ENCODE results near the gene GPR34.

The GPR34 gene

DNA sequence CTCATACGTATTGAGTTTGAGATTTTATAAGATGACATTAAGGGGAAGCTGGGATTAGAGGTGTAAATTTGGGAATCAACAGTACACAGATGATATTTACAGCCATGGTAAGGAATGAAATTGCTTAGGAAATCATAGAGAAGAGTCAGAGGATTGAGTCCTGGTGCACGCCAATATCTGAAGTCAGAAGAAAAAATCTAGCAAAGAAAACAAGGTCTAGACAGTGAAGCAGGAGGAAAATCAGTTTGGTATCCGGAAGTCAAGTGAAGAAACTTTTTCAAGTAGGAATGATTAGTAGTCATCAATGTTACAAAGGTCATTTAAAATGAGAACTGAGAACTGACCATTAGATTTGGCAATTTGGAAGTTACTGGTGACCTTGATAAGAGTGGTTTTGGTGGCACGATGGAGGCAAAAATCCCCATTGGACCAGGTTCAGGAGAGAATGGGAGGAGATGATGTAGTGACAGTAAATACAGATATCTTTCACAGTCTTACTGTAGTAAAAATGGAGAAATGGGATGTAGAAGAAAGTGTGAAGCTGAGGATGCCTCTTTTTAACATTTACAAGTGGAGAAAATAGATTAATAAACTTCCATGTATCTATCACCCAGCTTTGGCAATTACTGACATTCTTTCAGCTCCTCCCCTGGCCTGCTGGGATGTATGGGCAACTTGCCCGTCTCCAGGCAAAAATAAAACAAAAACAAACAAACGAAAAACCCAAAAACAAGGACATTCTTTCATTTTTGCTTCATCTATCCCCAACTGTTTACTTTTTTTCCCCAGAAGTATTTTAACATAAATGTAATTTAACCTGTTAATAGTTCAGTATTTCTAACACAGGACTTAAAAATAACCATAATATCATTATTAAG, 11.4 kb upstream of the GPR34 start:
- Mint-ChIP-seq H3K9me3 (peaks cover 3% of the 10 kb centered on the region), H3K36me3 (ENCODE audit: low read depth) (peaks cover 20% of the 10 kb centered on the region), H3K4me1 (ENCODE audit: low read depth) (peaks cover 19% of the 10 kb centered on the region), H3K27me3 (no peaks in the 10 kb centered on the region), H3K27ac (no peak overlapping the region), H3K4me3 (no peak overlapping the region)

DNA sequence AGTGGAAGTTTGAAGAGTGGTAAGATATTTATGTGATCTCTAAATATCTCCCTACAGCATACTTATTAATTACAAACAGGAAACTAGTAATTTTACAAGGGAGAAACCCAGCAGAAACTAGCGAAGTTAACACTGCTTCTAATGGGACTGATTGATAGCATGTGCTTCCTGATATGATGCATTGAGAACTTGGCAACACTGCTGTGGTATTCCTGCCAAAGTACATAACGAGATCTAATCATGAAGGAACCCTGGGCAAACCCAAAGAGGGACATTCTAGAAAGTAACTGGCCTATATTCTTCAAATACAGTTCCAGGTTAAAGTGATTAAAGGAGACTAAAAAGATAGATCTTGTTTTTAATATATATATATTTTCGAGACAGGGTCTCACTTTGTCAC, 4.6 kb upstream of the GPR34 start:
- Mint-ChIP-seq H3K27ac (no peak overlapping the region), H3K36me3 (ENCODE audit: low read depth) (no peaks in the 10 kb centered on the region), H3K4me1 (ENCODE audit: low read depth) (peaks cover 34% of the 10 kb centered on the region), H3K9me3 (no peaks in the 10 kb centered on the region), H3K27me3 (no peaks in the 10 kb centered on the region), H3K4me3 (no peak overlapping the region)

DNA sequence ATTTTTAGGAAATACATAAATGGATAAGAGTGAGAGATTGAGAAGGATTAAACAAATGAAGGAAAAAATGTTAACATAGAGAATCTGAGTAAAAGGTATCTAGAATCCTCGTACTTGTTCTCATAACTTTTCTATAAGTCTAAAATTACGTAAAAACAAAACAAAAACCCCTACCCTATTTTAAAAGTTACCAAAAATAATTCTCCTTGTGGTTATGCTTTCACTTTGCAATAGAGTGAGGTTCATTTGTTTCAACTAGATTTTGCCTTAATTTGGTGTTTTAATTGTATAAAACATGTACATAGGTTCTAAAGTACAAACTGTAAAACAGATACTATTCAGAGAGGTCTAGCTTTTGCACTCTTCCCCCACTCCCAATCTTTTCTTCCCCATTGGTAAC, 3.8 kb upstream of the GPR34 start:
- H3K27ac Mint-ChIP-seq, result no peak overlapping the region
- H3K4me1 Mint-ChIP-seq (ENCODE audit: low read depth), result peaks cover 38% of the 10 kb centered on the region
- no peaks in the 10 kb centered on the region for H3K36me3 Mint-ChIP-seq (ENCODE audit: low read depth)
- H3K9me3 Mint-ChIP-seq, result no peaks in the 10 kb centered on the region
- H3K27me3 Mint-ChIP-seq, result no peaks in the 10 kb centered on the region
- no peak overlapping the region for H3K4me3 Mint-ChIP-seq

DNA sequence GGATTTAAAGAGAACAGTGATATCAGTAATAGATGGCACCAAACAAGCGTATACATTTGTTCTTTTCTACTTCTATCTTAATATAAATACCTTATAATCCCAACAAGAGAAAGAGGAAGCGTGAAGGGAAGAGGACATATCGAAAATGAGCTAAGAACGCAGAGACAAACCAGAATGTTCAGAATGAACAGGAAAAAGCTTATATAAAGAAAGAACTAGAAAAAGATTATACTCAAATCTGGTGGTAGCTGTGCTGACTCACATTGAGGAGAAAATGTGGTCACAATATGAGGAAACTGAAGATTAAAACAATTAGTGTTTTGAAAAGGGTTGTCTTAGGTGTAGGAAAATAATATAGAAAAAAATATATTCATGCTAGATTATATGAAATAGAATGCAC, 2.0 kb upstream of the GPR34 start:
- Mint-ChIP-seq H3K36me3 (ENCODE audit: low read depth) (no peaks in the 10 kb centered on the region), H3K4me3 (no peak overlapping the region), H3K4me1 (ENCODE audit: low read depth) (peaks cover 47% of the 10 kb centered on the region), H3K9me3 (no peaks in the 10 kb centered on the region), H3K27me3 (no peaks in the 10 kb centered on the region), H3K27ac (no peak overlapping the region)

DNA sequence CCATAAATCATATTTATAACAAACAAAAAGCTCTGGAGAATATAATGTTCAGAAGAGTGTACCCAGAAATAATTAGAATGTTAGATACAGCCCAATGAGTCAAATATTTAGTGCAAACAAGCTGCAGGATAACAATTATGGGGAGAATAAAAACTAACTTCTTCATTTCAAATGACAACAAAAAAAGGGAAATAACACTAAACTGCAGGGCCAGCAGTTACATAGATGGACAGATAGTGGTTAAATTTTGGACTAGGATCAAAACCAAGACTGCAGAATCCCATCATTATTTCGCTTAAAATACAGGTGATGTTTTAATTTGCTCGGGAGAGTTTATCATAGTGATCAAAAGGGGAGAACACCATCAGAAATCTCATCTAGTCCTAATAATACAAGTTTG, 617 bp upstream of the GPR34 start:
- H3K4me1 Mint-ChIP-seq (ENCODE audit: low read depth), result peaks cover 56% of the 10 kb centered on the region
- no peaks in the 10 kb centered on the region for H3K36me3 Mint-ChIP-seq (ENCODE audit: low read depth)
- H3K27ac Mint-ChIP-seq, result no peak overlapping the region
- H3K4me3 Mint-ChIP-seq, result peak overlapping the region; percentile 55
- no peaks in the 10 kb centered on the region for H3K9me3 Mint-ChIP-seq
- H3K27me3 Mint-ChIP-seq, result no peaks in the 10 kb centered on the region

DNA sequence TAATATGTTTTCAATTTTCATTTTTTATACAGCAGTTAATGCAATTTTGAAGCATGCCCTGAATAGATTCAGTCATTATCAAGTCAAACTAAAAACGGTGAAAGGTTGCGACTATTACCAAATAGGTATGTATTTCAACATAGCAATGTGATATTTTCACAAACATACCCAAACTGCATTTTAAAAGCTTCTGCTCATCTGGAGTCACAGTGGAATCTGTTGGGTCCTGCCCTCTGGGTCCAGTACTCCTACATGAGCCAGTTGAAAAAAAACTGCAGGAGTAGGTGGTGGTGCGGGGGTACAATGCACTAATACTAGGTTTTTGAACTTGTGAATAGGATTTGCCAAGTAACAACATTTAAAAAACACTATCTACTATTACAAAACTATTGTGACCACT, 938 bp downstream of the GPR34 start:
- Mint-ChIP-seq H3K4me1 (ENCODE audit: low read depth) (peaks cover 70% of the 10 kb centered on the region), H3K4me3 (no peak overlapping the region), H3K9me3 (no peaks in the 10 kb centered on the region), H3K27me3 (no peaks in the 10 kb centered on the region), H3K27ac (no peak overlapping the region), H3K36me3 (ENCODE audit: low read depth) (no peaks in the 10 kb centered on the region)

DNA sequence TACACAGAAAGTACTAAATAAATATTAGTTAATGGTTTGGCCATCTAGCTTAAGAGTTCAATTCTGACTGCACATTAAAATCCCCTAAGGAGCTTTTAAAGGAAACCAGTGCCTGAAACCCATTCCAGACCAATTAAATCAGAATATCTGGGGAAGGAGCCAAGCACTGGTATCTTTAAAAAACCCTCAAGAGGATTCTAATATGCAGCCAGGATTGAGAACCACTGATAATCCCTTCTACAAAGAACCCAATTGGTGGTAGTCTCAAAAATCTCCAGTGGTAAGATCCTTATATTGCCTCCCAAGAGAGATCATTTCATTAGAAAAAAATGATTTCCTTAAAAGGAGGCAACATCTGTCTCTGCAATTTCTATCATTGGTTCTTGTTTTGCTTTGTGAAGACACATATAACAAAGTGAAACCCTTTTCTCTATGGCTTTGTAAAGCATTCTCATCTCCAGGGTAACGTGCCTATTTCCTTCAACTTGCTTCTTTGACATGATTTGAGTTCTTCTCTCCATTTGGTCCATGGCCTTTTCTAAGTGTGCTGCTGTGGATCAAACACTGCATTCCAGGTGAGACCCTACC, 3.5 kb downstream of the GPR34 start:
- Mint-ChIP-seq H3K36me3 (ENCODE audit: low read depth) (peaks cover 14% of the 10 kb centered on the region), H3K27ac (peak overlapping the region; percentile 13), H3K4me1 (ENCODE audit: low read depth) (peaks cover 59% of the 10 kb centered on the region), H3K9me3 (peaks cover 5% of the 10 kb centered on the region), H3K27me3 (no peaks in the 10 kb centered on the region), H3K4me3 (no peak overlapping the region)

DNA sequence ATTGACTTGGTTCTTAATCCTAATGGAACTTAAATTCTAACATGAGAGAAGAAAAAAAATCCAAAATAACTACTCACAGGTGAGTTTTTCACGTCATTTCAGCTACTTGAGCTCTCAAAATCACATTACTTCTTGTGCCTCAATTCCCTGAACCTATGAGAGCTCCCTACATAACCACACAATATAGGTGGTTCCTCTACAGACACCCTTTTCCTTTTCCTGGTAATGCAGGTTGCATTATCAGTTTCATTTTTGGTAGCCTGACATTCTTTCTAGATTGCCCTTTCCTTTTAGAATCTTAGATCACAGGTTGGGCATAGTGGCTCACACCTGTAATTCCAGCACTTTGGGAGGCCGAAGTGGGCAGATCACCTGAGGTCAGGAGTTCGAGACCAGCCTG, 4.3 kb downstream of the GPR34 start:
- Mint-ChIP-seq H3K36me3 (ENCODE audit: low read depth) (peaks cover 16% of the 10 kb centered on the region), H3K4me1 (ENCODE audit: low read depth) (peaks cover 56% of the 10 kb centered on the region), H3K4me3 (no peak overlapping the region), H3K27ac (no peak overlapping the region), H3K27me3 (no peaks in the 10 kb centered on the region), H3K9me3 (peaks cover 5% of the 10 kb centered on the region)

DNA sequence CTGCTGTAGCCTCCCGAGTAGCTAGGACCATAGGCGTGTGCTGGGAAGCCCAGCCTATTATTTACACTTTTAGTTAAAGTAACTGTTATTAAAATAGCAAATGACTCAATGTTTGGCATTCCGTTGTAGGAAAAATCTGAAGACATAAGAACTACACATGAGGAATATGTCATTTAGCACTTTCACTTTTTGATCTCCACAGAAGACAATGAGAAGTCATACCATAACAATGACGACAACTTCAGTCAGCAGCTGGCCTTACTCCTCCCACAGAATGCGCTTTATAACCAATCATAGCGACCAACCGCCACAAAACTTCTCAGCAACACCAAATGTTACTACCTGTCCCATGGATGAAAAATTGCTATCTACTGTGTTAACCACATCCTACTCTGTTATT, 6.7 kb downstream of the GPR34 start:
- Mint-ChIP-seq H3K27ac (no peak overlapping the region), H3K4me1 (ENCODE audit: low read depth) (peaks cover 43% of the 10 kb centered on the region), H3K27me3 (no peaks in the 10 kb centered on the region), H3K4me3 (no peak overlapping the region), H3K36me3 (ENCODE audit: low read depth) (peaks cover 16% of the 10 kb centered on the region), H3K9me3 (peaks cover 5% of the 10 kb centered on the region)

DNA sequence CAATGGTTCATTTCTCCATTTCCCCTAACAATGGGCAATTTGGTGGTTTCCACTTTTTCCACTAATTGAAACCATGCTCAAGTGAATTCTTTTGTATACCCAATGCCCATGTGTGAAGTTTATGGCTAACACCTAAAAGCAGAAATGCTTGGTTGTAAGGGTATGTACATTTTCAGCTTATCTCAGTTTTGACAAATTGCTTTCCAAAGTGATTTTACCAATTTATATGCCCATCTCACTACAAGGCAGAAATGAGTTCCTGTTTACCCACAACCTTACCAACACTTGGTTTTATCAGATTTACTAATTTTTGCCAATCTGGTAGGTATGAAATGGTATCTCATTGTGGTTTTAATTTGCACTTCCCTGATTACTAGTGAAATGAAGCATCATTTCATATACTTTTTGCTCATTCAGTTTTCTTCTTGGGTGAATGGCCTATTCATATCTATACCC, 14.8 kb downstream of the GPR34 start:
- no peaks in the 10 kb centered on the region for H3K9me3 Mint-ChIP-seq
- H3K4me1 Mint-ChIP-seq (ENCODE audit: low read depth), result peaks cover 48% of the 10 kb centered on the region
- no peaks in the 10 kb centered on the region for H3K27me3 Mint-ChIP-seq
- no peak overlapping the region for H3K27ac Mint-ChIP-seq
- no peak overlapping the region for H3K4me3 Mint-ChIP-seq
- peaks cover 3% of the 10 kb centered on the region for H3K36me3 Mint-ChIP-seq (ENCODE audit: low read depth)

DNA sequence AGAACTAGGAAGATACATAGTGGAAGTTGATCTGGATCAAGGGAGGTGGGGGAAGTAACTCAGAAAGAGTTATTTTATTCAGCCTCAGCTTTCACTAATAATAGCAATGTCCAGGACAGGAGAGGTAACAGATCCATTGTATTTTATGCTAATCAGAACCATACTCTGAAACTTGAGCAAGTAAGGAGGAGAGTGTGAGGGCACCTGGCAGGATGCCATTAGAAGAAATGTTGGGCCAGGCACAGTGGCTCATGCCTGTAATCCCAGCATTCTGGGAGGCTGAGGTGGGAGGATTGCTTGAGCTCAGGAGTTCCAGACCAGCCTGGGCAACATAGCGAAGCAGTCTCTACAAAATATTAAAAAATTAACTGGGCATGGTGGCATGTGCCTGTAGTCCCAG, 16.3 kb downstream of the GPR34 start:
- H3K4me1 Mint-ChIP-seq (ENCODE audit: low read depth), result peaks cover 59% of the 10 kb centered on the region
- no peak overlapping the region for H3K4me3 Mint-ChIP-seq
- H3K27ac Mint-ChIP-seq, result peak overlapping the region; percentile 65
- H3K27me3 Mint-ChIP-seq, result no peaks in the 10 kb centered on the region
- peaks cover 3% of the 10 kb centered on the region for H3K36me3 Mint-ChIP-seq (ENCODE audit: low read depth)
- H3K9me3 Mint-ChIP-seq, result no peaks in the 10 kb centered on the region

DNA sequence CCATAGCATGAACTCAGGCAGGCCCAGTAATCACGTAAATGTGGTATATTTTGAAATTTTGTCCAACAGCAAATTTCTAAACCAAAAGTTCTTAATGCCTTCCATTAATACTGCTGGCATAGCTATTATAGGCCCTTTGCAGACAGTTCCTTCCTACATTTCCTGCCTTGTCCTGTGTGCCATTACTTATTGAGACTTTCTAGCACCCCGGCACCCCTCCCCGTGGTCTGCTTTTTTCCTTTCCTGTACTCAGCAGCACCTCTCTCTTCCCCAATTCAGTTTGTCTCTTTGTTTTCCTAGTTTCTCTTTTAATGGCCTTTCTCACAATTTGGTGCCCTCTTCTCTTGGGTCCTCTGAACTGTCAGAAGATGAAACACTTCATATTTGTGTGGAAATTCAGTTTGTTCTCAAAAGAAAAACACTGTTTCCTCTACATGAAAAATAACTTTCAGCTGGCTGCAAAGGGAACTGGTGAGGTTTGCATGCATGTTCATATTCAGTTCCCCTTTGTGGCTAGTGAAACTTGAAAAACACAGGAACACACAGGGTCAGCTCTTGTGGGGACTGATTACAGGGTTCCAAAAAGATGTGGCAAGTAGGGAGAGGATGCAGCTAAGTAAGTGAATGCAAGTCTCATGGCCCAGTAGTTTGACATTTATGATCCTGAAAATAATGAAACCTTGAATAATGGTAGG, 17.1 kb downstream of the GPR34 start:
- H3K27ac Mint-ChIP-seq, result peak overlapping the region; percentile 87
- peaks cover 67% of the 10 kb centered on the region for H3K4me1 Mint-ChIP-seq (ENCODE audit: low read depth)
- H3K36me3 Mint-ChIP-seq (ENCODE audit: low read depth), result peaks cover 3% of the 10 kb centered on the region
- H3K4me3 Mint-ChIP-seq, result peak overlapping the region; percentile 28
- no peaks in the 10 kb centered on the region for H3K9me3 Mint-ChIP-seq
- no peaks in the 10 kb centered on the region for H3K27me3 Mint-ChIP-seq

DNA sequence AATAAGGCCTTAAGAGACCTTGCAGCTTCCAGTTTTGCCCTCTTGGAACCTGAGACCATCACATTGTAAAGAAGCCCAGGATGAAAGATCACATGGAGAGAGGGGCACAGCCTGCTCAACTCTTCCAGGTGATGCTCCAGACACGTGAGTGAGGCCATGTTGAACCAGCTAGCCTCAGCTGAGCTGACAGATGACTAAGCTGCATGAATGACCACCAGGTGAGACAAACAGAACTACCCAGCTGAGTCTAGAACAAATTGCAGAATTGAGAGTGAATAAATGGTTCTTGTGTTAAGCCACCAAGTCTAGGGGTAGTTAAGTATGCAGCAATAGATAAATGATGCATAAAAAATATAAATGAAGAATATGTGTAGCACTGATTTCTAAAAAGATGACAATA, 18.4 kb downstream of the GPR34 start:
- Mint-ChIP-seq H3K27ac (no peak overlapping the region), H3K4me1 (ENCODE audit: low read depth) (peaks cover 72% of the 10 kb centered on the region), H3K27me3 (no peaks in the 10 kb centered on the region), H3K36me3 (ENCODE audit: low read depth) (peaks cover 3% of the 10 kb centered on the region), H3K4me3 (no peak overlapping the region), H3K9me3 (no peaks in the 10 kb centered on the region)

DNA sequence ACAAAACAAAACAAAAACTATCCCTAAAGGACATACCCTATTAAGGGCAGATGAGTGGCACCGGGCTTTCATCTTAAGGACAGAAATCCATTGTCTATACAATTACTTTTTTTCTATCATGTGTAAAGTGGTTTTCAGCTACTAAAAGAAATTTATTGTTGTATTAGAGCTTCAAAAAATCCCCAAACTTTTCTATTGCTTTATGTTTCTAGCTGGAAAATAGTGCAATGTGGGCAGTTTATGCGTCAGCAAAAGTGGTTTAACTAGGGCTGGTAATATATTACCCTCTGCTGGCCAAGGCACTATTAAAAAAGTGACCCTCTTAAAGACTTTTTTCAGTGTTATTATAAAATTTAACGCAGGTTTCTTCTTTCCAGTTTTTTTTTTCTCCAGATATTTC, 19.7 kb downstream of the GPR34 start:
- H3K27ac Mint-ChIP-seq, result no peak overlapping the region

DNA sequence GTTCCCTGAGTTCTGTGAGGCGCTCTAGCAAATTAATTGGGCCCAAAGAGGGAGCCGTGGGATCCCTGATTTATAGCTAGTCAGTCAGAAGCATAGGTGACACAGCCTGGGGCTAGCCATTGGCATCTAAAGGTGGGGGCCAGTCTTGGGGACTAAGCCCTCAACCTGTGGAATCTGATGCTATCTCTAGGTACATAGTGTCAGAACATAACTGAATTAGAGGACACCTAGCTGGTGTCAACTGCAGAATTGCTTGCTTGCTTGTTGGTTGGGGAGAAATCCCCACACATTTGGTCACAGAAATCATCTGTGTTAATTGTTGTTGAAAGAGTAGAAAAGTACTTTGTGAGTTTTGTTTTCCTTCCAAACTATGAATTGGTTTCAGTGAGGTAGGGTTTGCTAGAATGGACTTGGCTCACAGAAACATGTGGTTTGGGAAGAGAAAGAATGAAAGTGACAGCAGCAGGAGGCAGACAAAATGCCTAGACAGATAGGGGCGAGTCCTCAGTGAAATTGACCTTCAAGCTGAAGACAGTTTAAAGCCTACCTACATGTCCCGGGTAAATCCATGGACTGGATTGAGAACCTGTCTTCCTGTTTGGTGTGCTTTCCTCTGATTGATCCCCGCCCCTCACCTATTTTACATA, 22.4 kb downstream of the GPR34 start:
- peak overlapping the region; percentile 37 for H3K27ac Mint-ChIP-seq
- H3K27me3 Mint-ChIP-seq, result no peaks in the 10 kb centered on the region
- H3K4me3 Mint-ChIP-seq, result no peak overlapping the region
- H3K36me3 Mint-ChIP-seq (ENCODE audit: low read depth), result peaks cover 6% of the 10 kb centered on the region
- no peaks in the 10 kb centered on the region for H3K9me3 Mint-ChIP-seq
- H3K4me1 Mint-ChIP-seq (ENCODE audit: low read depth), result peaks cover 48% of the 10 kb centered on the region

More for the DNA sequence above, 19.7 kb downstream of the GPR34 start:
- Mint-ChIP-seq H3K36me3 (ENCODE audit: low read depth) (peaks cover 3% of the 10 kb centered on the region), H3K4me1 (ENCODE audit: low read depth) (peaks cover 65% of the 10 kb centered on the region), H3K27me3 (no peaks in the 10 kb centered on the region), H3K4me3 (no peak overlapping the region), H3K9me3 (no peaks in the 10 kb centered on the region)
